Uterus (tissue), 2 donors: ENCODE data around the gene ASTN2.

ENCODE experiments used
- CTCF ChIP-seq, 4 experiments: fragments of 200-600 bp in 2 of 4; fragments of 450-650 bp in 2 of 4; sonication (generic) in 2 of 4; IDR thresholded peaks; one replicate each; pipeline ENCODE4 v1.5.1; 2016 to 2019; ENCODE audit warnings: antibody characterized with exemption in 4 of 4, mild to moderate bottlenecking in 2 of 4, moderate library complexity in 1 of 4
- POLR2A ChIP-seq, 2 donors: fragments of 450-650 bp; IDR thresholded peaks; one replicate each; pipeline ENCODE4 v1.6.1; 2016; ENCODE audit warnings: antibody characterized with exemption in 2 of 2, mild to moderate bottlenecking in 1 of 2, moderate library complexity in 1 of 2

DNA sequence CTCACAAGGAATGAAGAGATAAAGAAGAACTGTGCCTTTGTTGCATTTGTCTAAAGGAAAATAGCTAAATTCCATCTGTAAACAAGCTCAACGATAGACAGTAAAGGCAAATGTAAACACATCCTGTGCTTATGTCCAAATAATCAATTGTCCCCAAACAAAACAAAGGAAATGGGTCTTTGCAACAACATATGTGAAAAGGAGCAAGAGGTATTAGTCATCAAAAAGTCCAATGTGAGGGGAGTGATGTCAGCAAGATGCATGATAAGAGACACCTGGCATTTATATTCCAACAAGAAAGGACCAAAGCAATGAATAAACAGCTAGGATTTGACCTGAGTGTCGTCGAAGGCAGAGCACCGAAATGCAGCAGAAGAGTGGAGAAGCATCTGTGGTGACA lies 209.1 kb downstream of the ASTN2 start:
- TF ChIP-seq CTCF (IDR thresholded peaks at IDR 0.05), result no peak
- TF ChIP-seq POLR2A (IDR thresholded peaks at IDR 0.05), result no peak
